GM21737 (cell line): ENCODE measurements around the gene EHBP1L1.

Experiments
- ATAC-seq: cut with Tn5 transposase; IDR thresholded peaks from one replicate; pipeline ENCODE4 v1.9.1; 2021; ENCODE audit warnings: mild to moderate bottlenecking, moderate library complexity; ENCODE audit not compliant: unreplicated experiment

Gene EHBP1L1

DNA sequence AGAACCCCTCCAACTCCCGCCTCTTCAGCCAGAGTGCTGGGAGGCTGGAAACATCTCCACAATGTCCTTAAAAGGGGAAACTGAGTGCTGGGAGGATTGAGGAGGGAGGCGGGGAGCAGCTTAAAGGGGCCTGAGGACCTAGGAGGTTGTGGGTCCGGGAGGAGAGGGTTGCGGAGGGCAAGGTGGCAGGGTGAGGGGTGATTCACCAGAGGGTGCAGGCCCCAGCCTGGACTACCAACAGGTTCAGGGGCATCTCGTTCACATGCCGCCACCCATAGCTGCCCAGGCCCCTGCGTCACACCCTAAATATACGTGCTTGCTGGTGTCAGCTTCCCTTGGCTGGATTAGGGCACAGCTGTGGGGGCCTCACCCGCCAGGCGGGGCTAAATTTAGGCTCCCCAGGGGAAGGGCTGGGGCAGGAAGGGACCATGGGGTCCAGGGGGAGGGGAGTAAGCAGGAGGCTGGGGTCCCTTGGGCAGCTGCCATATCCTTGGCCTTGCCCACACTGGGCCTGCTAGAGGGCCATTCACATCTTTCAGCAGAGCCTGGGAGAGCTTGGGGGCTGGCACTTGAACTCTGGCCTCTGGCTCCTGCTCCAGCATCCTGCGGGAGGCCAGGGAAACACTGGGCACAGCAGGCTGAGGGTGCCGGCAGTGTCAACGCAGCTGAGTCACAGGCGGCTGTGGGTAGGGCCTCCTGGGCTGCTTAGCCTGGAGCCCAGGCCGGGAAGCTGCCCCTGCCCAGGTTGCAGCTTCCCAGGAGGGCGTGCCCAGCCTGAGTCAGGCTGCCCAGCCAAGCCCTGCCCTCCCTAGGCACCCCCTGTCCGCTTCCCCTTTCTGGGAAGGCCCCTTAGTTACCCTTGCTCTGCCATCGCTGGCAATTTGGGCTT is 1.3 kb downstream of the EHBP1L1 start:
- ATAC-seq: no peak

DNA sequence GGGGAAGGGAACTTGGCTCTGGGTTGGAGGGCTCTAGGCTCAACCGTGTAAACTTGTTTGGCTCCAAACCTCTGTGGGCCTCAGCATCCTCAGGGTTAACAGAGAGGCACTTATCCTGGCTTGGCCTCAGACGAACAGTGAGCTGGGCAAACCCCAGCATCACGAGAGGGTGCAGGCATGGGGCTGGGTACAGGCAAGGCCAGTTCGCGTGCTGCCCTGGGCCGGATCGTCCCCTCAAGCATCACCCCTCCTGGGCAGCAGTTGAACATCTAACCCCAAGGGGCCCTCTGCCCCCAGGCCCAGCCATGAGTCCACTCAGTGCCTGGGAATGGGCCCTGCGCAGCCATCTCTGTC is 1.9 kb downstream of the EHBP1L1 start:
- no peak for ATAC-seq

DNA sequence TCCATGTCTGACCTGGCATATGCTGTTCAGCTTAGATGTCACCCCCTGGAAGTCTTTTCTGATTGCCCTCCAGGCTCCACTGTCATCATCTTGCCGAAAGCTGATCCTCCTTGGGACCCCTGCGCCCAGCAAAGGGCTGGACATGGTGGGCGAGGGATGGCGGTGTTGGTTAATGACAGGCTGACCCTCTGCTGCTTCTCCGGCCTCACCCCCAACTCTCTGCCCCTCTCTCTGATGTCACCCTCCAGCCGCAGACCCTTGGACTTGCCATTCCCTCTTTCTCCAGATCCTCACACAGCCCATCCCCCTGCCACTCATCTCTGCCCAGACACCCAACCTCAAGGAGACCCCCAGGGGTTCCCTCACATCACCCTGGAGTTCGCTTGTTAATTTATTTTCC is 2.3 kb downstream of the EHBP1L1 start:
- ATAC-seq: no peak

DNA sequence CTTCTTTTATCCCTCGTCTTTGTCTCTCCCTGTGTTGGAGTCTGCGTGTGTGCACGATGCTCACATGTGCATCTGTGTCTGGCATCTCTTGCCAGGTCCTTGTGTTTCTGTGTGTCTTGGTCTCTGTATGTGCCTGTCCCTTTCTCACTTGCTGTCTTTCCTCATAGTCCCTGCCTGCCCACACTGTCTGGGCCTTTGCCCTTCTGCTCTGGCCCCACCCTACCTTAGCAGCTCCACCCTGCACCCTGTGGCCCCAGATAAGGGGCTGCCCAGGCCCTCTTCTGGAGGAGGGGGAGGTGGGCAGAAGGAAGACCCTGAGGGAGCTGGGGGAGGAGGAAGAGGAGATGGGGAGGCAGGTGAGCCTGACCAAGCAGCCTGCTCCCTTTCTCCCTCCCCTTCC is 2.8 kb downstream of the EHBP1L1 start:
- ATAC-seq: no peak

DNA sequence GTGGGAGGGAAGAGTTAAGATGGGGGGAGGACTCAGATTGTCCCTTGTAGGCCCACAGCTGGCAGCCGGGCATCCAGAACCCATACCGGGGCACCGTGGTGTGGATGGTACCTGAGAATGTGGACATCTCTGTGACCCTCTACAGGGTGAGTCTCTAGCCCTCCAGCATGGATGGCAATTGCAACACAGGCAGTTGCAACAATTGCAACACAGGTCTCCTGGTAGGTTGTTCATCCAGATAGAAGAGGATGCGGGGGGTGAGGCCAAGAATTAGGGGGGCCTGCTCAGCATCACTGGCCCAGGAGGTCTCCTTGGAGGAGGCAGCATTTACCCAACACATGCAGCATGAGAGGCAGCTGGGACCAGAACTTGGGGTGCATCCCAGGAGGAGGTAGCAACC is 3.4 kb downstream of the EHBP1L1 start:
- ATAC-seq: no peak

DNA sequence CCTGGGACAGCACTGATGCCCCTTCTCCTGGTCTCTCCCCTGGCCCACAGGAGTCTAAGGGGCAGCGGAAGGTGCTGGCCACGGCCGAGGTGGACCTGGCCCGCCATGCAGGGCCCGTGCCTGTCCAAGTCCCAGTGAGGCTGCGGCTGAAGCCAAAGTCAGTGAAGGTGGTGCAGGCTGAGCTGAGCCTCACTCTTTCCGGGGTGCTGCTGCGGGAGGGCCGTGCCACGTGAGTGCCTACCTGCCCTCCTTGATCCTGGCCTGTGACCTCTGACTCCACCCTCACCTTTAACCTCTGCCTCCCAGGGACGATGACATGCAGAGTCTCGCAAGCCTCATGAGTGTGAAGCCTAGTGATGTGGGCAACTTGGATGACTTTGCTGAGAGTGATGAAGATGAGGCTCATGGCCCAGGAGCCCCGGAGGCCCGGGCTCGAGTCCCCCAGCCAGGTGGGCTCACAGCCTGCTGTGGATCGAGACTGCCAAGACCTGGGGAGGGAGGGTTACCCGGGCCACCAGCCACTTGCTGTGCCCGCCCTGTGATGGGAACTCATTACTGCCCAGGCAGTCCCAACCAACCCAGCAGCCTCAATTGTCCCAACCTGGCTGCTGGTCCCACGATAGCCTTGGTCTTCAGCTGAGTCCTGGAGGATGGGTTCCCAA is 4.3 kb downstream of the EHBP1L1 start:
- no peak for ATAC-seq

DNA sequence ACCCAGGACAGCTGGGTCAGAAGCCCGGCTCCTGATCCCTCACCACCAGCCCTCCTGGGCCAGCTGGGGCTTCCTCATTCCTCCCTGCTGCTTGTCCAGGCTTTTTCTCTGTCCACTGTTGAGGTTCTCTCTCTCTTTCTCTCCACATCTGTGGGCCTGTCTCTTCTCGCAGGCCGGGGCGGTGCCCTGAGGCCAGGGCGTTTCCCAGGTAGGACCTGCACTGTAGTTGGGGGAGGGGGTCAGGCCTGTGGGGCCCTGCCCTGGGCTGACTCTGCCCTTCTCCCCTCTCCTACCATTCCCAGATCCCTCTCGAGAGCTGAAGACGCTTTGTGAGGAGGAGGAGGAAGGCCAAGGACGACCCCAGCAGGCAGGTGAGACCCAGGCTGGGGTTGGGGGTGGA is 4.9 kb downstream of the EHBP1L1 start:
- ATAC-seq: no peak

DNA sequence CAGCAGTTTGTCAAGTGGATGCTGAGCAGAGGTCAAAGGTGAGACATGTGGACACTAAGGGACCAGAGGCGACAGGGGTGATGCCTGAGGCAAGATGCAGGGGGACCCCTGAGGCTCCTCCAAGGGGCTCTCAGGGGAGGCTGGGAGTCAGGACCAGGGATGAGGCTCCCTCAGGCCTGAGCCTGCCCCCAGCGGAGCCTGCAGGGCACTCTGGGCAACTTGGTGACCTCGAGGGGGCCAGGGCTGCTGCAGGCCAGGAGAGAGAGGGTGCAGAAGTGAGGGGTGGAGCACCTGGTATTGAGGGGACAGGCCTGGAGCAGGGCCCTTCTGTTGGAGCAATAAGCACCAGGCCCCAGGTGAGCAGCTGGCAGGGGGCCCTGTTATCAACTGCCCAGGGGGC is 6.1 kb downstream of the EHBP1L1 start:
- no peak for ATAC-seq

DNA sequence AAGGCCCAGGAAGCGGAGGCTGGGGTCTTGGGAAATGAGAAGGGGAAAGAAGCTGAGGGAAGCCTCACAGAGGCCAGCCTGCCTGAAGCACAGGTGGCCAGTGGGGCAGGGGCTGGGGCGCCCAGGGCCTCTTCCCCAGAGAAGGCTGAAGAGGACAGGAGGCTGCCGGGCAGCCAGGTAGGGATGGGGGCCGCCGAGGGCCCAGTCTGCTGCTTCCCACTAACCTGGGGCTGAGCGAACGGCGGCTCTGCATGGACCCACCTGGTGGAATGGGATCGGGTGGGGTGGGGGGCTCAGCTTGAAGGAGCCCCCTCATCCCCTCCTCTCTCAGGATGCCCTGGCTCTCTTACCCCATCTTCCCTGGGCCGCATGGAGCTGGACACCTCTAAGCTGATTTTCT is 7.7 kb downstream of the EHBP1L1 start:
- no peak for ATAC-seq

DNA sequence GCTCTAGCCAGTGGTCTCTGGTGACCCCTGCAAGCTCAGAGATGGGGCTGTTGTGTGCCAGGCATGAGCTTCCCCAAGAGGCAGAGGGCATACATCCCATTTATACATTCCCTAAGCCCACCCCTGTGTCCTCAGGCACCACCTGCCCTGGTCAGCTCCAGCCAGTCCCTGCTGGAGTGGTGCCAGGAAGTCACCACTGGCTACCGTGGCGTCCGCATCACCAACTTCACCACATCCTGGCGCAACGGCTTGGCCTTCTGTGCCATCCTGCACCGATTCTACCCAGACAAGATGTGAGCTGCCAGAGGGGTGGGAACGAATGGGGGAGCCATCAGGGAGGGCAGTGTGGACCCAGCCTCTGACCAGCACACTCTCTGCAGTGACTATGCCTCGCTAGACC is 8.3 kb downstream of the EHBP1L1 start:
- no peak for ATAC-seq

DNA sequence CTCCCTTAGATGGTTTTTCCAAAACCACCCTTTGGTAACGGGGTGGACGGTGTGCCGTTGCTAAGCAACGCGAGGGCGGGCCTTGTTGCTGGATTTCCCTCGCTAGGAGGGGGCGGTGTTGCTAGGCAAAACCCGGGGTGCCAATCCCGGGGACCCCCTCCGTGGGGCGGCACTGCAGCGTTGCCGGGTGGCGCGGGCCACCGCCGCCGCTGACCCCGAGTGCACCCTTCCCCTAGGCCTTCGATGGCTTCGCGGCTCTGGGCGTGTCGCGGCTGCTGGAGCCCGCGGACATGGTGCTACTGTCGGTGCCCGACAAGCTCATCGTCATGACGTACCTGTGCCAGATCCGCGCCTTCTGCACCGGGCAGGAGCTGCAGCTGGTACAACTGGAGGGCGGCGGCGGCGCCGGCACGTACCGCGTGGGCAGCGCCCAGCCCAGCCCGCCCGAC is 8.9 kb downstream of the EHBP1L1 start:
- no peak for ATAC-seq

DNA sequence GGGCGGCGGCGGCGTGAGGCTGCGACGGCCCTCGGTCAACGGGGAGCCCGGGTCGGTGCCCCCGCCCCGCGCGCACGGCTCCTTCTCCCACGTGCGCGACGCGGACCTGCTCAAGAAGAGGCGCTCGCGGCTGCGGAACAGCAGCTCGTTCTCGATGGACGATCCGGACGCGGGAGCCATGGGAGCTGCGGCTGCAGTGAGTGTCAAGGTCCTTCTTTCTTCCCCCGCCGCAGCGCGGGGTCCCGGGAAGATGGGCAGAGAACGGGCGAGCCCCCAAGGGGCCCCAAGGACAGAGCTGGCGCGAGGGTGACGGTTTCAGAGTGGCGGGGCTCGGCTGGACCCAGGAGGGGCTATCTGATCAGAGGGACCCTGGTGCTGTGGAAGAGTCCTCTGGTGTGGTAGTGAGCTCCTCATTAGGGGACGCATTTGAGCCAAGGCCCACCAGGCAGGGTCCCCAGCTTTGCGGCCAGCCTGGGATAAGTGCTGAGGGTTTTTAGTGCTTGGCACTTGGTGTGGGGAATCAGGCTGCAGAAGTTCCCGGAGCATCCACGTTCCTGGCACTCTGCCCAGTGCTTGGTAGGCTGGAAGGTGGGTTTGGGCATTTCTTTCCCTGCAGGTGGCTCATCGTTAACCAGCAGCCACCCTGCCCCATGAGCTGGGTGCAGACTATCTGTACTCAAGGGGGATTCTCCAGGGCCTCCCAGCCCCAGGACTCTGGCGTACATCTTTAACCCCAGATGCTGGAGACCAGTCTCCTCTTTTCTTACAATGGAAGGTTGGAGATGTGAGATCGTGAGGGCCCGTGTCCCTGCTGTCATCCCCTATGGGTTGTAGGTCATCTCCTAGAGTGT is 9.8 kb downstream of the EHBP1L1 start:
- ATAC-seq: no peak

DNA sequence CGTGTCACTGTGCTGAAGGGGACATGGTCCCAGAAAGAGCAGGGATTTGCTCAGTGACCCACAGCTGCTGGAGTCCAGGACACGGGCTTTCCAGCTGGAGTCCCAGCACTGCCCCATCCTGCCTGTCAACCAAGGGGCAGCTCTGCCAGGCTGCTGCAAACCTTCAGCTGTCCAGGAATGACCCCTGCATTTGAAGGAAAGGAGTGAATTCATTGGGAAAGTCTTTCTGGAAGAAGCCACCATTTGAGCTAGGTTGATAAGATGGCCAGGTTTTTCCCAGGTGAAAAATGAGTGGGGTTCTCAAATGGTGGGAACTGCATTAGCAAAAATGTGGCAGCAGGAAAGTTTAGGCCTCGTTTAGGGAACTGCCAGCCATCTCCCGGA is 10.4 kb downstream of the EHBP1L1 start:
- ATAC-seq: no peak

DNA sequence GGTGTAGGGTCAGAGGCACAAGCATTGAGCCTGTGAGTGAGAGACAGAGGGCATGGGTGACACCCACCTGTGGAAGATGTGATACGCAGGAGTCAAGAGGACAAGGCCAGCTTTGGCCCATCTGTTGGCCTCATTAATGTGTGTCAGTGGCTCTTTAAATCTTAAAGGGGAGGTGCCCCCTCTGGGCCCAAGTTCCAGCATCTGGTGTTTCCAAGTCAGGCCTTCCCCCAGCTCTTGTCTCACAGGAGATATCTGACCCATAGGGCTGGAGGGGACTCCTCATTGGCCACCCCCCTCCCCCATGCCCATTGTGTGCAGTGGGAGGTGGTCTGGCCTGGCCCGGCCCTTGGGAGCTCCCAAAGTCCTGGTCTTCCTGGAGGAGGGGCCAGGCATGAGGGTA is 10.8 kb downstream of the EHBP1L1 start:
- ATAC-seq: no peak

DNA sequence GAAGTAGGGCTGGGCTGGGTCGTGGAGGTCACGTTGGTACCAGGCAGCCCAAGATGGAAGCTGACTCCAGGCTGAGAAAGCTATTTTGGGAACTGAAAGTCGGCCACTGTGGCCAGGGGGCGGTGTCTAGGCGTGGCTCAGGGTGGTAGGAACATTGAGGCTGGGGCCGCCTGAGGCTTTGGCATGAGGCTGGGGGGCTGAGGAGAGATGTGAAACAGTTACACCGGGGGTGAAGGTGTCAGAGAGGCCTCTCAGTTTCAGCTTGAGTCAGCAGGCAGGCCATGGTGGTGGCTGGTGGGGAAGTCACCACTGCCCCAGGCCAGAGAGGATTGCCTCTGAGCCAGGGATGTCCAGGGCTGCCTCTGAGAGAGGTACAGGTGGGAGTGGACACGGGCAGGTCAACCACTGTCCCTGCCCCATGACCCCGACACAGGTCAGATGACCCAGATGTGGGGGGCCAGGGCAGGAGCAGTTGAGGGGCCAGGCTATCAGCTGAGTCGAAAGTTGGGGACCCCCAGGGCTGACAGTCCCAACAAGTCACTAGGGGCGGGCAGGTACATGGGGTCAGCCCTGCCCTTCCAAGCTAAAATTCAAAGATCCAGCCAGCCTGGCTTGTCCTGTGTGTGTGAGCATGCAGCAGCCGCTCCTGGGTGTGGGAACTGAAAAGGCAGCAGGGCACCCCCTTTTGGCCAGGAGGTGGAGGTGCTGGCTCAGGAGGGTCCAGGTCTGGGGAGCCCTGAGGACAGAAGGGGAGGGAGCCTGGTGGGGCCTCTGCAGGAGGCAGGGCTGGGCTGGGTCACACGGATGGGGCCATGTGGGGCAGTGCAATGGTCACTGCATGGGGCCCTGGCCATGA is 12.6 kb downstream of the EHBP1L1 start:
- ATAC-seq: peak; percentile 73

DNA sequence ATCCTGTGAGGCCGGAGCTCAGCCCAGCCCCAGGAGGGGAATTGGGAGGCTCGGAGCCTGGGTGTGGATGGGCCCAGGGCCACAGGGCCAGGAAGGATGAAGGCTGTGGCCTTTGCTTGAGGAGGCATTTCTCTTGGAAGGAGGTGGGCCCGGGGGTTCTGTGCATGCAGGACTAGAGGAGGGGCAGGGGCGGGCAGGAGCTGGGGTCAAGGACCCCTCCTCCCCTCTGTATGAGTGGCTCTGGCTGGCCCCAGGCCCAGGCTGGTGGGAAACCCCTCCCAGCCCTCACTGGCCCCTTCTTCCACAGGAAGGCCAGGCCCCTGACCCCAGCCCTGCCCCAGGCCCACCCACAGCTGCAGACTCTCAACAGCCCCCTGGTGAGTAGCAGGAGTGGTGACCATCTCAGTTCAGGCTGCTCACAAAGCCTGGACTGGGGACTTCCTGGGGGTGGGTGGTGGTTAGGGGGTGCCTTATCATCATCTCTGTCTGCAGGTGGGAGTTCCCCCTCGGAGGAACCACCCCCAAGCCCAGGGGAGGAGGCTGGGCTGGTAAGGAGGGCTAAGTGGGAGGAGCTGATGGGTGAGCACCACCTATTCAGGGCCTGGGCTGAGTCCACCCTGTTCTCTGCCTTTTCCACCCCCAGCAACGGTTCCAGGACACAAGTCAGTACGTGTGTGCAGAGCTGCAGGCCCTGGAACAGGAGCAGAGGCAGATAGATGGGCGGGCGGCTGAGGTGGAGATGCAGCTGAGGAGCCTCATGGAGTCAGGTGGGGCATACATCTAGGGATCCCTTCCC is 13.8 kb downstream of the EHBP1L1 start:
- no peak for ATAC-seq

DNA sequence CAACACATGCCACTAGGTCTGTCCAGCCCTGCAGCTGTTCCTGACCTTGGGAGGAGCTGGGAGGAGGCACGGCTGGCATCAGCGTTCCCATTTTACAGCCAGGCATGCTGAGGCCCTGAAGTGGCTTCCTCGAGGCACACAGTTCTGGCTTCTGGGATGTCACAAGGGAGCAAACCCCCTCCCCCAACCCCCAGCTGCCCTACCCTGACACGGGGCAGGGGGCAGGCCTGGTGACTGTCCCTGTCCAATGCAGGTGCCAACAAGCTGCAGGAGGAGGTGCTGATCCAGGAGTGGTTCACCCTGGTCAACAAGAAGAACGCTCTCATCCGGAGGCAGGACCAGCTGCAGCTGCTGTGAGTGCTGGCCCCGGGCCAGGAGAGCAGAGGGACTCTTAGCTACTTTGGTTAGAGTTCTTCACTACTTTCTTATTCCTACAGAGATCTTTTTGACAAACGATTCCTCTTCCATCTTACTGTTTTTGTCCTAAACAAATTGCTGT is 14.4 kb downstream of the EHBP1L1 start:
- no peak for ATAC-seq

DNA sequence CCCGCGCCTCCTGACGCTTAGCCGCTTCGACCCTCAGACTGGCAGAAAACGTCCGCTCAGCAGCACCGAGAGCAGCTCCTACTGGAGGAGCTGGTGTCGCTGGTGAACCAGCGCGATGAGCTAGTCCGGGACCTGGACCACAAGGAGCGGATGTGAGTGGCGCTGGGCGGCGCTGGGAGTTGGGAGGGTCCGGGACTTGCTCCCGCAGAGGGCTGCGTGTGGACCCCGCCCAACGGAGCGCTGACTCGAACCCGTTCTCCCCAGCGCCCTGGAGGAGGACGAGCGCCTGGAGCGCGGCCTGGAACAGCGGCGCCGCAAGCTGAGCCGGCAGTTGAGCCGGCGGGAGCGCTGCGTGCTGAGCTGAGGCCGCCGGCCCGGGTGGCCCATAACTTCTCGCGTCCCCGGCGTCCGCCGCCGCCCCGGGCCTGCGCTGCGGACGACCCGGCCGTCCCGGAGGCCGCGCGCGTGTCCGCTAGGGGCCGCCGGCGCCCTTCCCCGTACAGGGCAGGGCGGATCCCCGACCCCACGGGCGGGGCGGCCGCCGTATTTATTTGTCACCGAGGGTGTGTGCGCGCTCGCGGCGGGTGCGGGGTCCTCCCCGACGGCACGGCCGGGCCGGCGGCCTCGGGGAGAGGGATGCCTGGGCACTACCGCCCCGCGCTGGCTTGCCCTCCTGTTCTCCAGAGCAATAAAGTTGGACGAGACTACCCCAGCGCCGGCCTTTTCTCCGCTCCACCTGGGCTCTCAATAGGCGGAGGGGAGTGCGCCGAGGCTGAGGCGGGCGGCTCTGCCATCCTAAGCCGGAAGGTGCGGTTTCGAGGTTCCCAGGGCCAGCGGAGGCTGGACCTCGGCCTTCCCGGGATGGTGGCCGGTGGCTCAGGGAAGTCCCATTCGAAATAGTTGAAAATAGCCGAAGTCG is 16.3 kb downstream of the EHBP1L1 start:
- no peak for ATAC-seq
